Heart left ventricle (tissue), 16 donors: Measurements from ENCODE around the gene CNBD2. TPM values are rescaled to one million over a fixed set of nuclear protein-coding genes. Genes with fewer than 3 reads are reported as not detected.
"Not testable (repeated sequence)": the region's sequence is repeated elsewhere in the genome, so short reads cannot be mapped to it uniquely, and the experiment has no call there.

Experiments used
- ATAC-seq, 4 donors: fragments of 200-7000 bp; cut with Tn5 transposase; one replicate each; pipeline ENCODE4 v1.9.1; 2020 to 2022; ENCODE audit warnings: moderate library complexity in 4 of 4, mild to moderate bottlenecking in 3 of 4, moderate number of reproducible peaks in 1 of 4
- DNase-seq, 5 donors: peaks; one replicate each; pipeline ENCODE4 v3.0.0-alpha.2; 2020
- H3K27ac ChIP-seq, 12 donors: fragments of 200-600 bp; sonication (generic) in 4 of 12; one replicate each; pipeline versions ENCODE4 v1.5.0 to v1.8.0; 2016 to 2022; ENCODE audit warnings: mild to moderate bottlenecking in 2 of 12
- H3K27me3 ChIP-seq, 9 donors: fragments of 200-600 bp; sonication (generic) in 2 of 9; one replicate each; pipeline versions ENCODE4 v1.5.1 to v1.8.0; 2016 to 2022; ENCODE audit warnings: mild to moderate bottlenecking in 3 of 9
- H3K36me3 ChIP-seq, 9 donors: fragments of 200-600 bp; sonication (generic) in 2 of 9; one replicate each; pipeline versions ENCODE4 v1.5.0 to v1.8.0; 2018 to 2022; ENCODE audit warnings: mild to moderate bottlenecking in 2 of 9
- H3K4me1 ChIP-seq, 12 donors: fragments of 200-600 bp; sonication (generic) in 4 of 12; one replicate each; pipeline versions ENCODE4 v1.5.0 to v1.8.0; 2016 to 2022; ENCODE audit warnings: mild to moderate bottlenecking in 3 of 12
- H3K4me3 ChIP-seq, 12 donors: fragments of 200-600 bp; sonication (generic) in 4 of 12; one replicate each; pipeline versions ENCODE4 v1.5.0 to v1.8.0; 2017 to 2022; ENCODE audit warnings: mild to moderate bottlenecking in 9 of 12, moderate library complexity in 4 of 12
- H3K9me3 ChIP-seq, 12 donors: fragments of 200-600 bp; sonication (generic) in 4 of 12; one replicate each; pipeline versions ENCODE4 v1.5.0 to v1.8.0; 2016 to 2022; ENCODE audit warnings: mild to moderate bottlenecking in 1 of 12
- POLR2A ChIP-seq, 2 donors: fragments of 450-650 bp; IDR thresholded peaks; one replicate each; pipeline ENCODE4 v1.6.1; 2017; ENCODE audit warnings: antibody characterized with exemption in 2 of 2, mild to moderate bottlenecking in 2 of 2, moderate library complexity in 2 of 2
- WGBS, 4 donors: extraction: QIAGEN DNeasy Blood & Tissue Kit in 2 of 4; methylation state at CpG; one replicate each; pipeline versions ENCODE4 v1.1.5 to v1.1.7; 2013 to 2018; 5-methylcytosine and 5-hydroxymethylcytosine counted together
- intact Hi-C, 10 donors: fragments of 100-400 bp; cut with DNase I; formaldehyde crosslinking; loops; one replicate each; pipeline versions ENCODE4 v1.11.1 to v1.14.2; 2022
- polyA plus RNA-seq, 2 donors: library from polyadenylated mRNA; stranded (reverse); fragments of 200-250 nt; gene quantifications; one replicate each; pipeline ENCODE4 v1.2.3, GENCODE V29; 2013
- total RNA-seq, 9 donors: library from RNA; depleted of rRNA in 2 of 9; stranded (reverse); fragments of >200 nt in 2 of 9; fragmentation: NEBNext Ultra II Directional in 3 of 9; extraction: Animal tissue kit (Norgen Biotek cat#: 25700) in 3 of 9; gene quantifications; one replicate each; pipeline versions ENCODE4 v1.1.0 to v1.2.4, GENCODE V29; 2016 to 2023
- TF ChIP-seq, protein P1 (sequence below), 12 donors: fragments of 200-600 bp; sonication (generic) in 4 of 12; IDR thresholded peaks; one replicate each; pipeline versions ENCODE4 v1.5.0 to v1.8.0; 2018 to 2022; ENCODE audit warnings: antibody characterized with exemption in 12 of 12, mild to moderate bottlenecking in 5 of 12
- donor health status: ischemic (EF 13 %, LVEDD 7.1; RV severe dilation, severe dysfunction).
- donor health status: healthy with polysubstance abuse.
- donor health status: DM: no; HTN: yes; CAD: no.
- donor health status: DM: no; HTN: no; CAD: no.
- donor health status: ischemic (EF 25% LVEDD 6.9; RV normal size, moderate dysfunction).
- donor health status: ischemic (EF 25% LVEDD 5.7; RV mildly dilated, moderate dysfunction).
- donor health status: healthy.
- donor health status: DM: yes; HTN: yes; CAD: no.
- donor health status: ischemic (EF 35%, LVEDD 5.7; RV mildly dilated, moderate dysfunction).
- donor health status: nonischemic (EF 11% LVEDD 7.7; RV severe dilation, severe dysfunction).
- donor health status: DM: yes; HTN: yes; CAD: no.
- donor health status: PGD.
- donor health status: ischemic (EF 29% LVEDD 5.4; RV normal size, mild dysfunction).
- donor health status: nonischemic (EF 23%, LVEDD 6.1; RV moderate dilation, normal function).

CNBD2 gene
- total and polyA plus RNA-seq, 11 donors = 1.4 to 7.7 (median 3.6) TPM; not detected in 1

DNA sequence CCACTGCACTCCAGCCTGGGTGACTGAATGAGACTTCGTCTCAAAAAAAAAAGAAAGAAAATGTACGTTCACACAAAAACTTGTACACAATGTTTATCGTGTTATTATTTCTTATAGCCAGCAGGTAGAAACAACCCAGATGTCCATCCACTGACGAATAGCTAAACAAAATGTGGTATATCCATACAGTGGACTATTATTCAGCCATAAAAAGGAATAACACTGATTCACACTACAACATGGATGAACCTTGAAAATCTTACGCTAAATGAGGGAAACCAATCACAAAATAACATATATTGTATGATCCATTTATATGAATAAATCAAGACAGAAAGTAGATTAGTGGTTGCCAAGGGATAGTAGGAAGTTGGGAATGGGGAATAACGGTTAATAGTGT, 111.1 kb downstream of the CNBD2 start:
- ATAC-seq (no peak), DNase-seq (no peak)
- no peak overlapping the region for H3K4me3 ChIP-seq
- H3K4me1 ChIP-seq = peaks cover 0 to 5% (median 0%) of the 10 kb centered on the region in 12 donors
- intact Hi-C loops = no loop called here
- 93 to 97% (median 93%) methylated on average over 6 of the region's 6 CpGs for WGBS, 4 donors
- peaks cover 0 to 3% (median 0%) of the 10 kb centered on the region in 12 donors for H3K9me3 ChIP-seq
- no peak overlapping the region for H3K27ac ChIP-seq
- peaks cover 0 to 3% (median 0%) of the 10 kb centered on the region in 9 donors for H3K27me3 ChIP-seq
- no peaks in the 10 kb centered on the region for H3K36me3 ChIP-seq
- no peak for TF ChIP-seq POLR2A (IDR thresholded peaks at IDR 0.05)
- TF ChIP-seq, protein P1, sequence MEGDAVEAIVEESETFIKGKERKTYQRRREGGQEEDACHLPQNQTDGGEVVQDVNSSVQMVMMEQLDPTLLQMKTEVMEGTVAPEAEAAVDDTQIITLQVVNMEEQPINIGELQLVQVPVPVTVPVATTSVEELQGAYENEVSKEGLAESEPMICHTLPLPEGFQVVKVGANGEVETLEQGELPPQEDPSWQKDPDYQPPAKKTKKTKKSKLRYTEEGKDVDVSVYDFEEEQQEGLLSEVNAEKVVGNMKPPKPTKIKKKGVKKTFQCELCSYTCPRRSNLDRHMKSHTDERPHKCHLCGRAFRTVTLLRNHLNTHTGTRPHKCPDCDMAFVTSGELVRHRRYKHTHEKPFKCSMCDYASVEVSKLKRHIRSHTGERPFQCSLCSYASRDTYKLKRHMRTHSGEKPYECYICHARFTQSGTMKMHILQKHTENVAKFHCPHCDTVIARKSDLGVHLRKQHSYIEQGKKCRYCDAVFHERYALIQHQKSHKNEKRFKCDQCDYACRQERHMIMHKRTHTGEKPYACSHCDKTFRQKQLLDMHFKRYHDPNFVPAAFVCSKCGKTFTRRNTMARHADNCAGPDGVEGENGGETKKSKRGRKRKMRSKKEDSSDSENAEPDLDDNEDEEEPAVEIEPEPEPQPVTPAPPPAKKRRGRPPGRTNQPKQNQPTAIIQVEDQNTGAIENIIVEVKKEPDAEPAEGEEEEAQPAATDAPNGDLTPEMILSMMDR (IDR thresholded peaks at IDR 0.05) = no peak

DNA sequence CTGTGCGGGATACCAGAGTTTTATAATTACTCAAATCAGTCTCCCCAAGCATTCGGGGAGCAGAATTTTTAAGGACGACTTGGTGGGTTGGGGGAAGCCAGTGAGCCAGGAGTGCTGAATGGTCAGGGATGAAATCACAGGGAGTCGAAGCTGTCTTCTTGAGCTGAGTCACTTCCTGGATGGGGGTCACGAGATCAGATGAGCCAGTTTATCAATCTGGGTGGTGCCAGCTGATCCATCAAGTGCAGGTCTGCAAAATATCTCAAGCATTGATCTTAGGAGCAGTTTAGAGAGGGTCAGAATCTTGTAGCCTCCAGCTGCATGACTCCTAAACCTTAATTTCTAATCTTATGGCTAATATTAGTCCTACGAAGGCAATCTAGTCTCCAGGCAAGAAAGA, 111.6 kb downstream of the CNBD2 start:
- DNase-seq, H3K9me3 ChIP-seq, H3K36me3 ChIP-seq, intact Hi-C loops, H3K27ac ChIP-seq, H3K27me3 ChIP-seq, H3K4me3 ChIP-seq, H3K4me1 ChIP-seq, ATAC-seq: not testable (repeated sequence)
- WGBS, 4 donors = 68 to 75% (median 72%) methylated on average over 6 of the region's 6 CpGs

Other genes with a start within 250 kb of the CNBD2 start
- 100 to 1,000 TPM in 7 of 9 donors, 10 to 100 TPM in 2; 72.6 to 147 (median 112) TPM for gene RBM39, start 226.3 kb upstream of the CNBD2 start, total RNA-seq
- 100 to 1,000 TPM in 1 of 2 donors, 10 to 100 TPM in 1; 90.4 to 165 TPM for gene RBM39, start 226.3 kb upstream of the CNBD2 start, polyA plus RNA-seq
- gene PHF20, start 196.6 kb upstream of the CNBD2 start, total RNA-seq = 10 to 100 TPM; 26.4 to 47.0 (median 36.5) TPM
- 10 to 100 TPM; 25.8 to 48.9 TPM for gene PHF20, start 196.6 kb upstream of the CNBD2 start, polyA plus RNA-seq
- gene SCAND1, start 14.1 kb upstream of the CNBD2 start, total RNA-seq = 100 to 1,000 TPM in 2 of 9 donors, 10 to 100 TPM in 7; 30.8 to 106 (median 50.5) TPM
- gene SCAND1, start 14.1 kb upstream of the CNBD2 start, polyA plus RNA-seq = 100 to 1,000 TPM in 1 of 2 donors, 10 to 100 TPM in 1; 88.5 to 133 TPM
- 10 to 100 TPM; 10.5 to 29.8 (median 19.0) TPM for gene EPB41L1, start 186.2 kb downstream of the CNBD2 start, total RNA-seq
- gene EPB41L1, start 186.2 kb downstream of the CNBD2 start, polyA plus RNA-seq = 1 to 10 TPM; 7.1 to 8.5 TPM